Kidney (tissue), 14 donors: Measurements from ENCODE around the gene SCYGR8. TPM values are rescaled to one million over a fixed set of nuclear protein-coding genes. Genes with fewer than 3 reads are reported as not detected.

Experiments used
- DNase-seq, 5 donors: peaks; one replicate each; pipeline ENCODE4 v3.0.0-alpha.2; 2013 to 2020
- FAIRE-seq: peaks from 2 replicates; lab custom pipeline; 2012; peaks lifted over from hg19 to GRCh38; lab: Jason Lieb, UNC
- H3K27ac ChIP-seq, 2 donors: one replicate each; pipeline ENCODE4 v1.7.0; 2013; ENCODE audit warnings: low read depth in 2 of 2, low read length in 2 of 2, inconsistent platforms in 1 of 2
- H3K27me3 ChIP-seq: one replicate; pipeline ENCODE4 v1.7.1; 2013; ENCODE audit warnings: low read length, inconsistent platforms; ENCODE audit not compliant: control insufficient read depth, insufficient read depth
- H3K36me3 ChIP-seq, 3 donors: one replicate each; pipeline versions ENCODE4 v1.7.0 to v1.7.1; 2013; ENCODE audit warnings: low read length in 3 of 3, control low read depth in 1 of 3, inconsistent platforms in 1 of 3; ENCODE audit not compliant: insufficient read depth in 3 of 3, control insufficient read depth in 2 of 3
- H3K4me1 ChIP-seq, 3 donors: one replicate each; pipeline versions ENCODE4 v1.7.0 to v1.7.1; 2013; ENCODE audit warnings: low read length in 3 of 3, inconsistent platforms in 1 of 3, low read depth in 1 of 3; ENCODE audit not compliant: control insufficient read depth in 2 of 3, insufficient read depth in 2 of 3
- H3K4me3 ChIP-seq, 3 donors: one replicate each; pipeline versions ENCODE4 v1.7.0 to v1.8.1; 2013; ENCODE audit warnings: low read length in 3 of 3, control low read depth in 1 of 3, inconsistent platforms in 1 of 3
- H3K9ac ChIP-seq, 3 donors: one replicate each; pipeline versions ENCODE4 v1.7.0 to v1.7.1; 2013; ENCODE audit warnings: low read length in 3 of 3, control low read depth in 1 of 3, inconsistent platforms in 1 of 3
- H3K9me3 ChIP-seq, 3 donors: one replicate each; pipeline versions ENCODE4 v1.7.0 to v1.7.1; 2013; ENCODE audit warnings: low read length in 3 of 3, control low read depth in 1 of 3, inconsistent platforms in 1 of 3; ENCODE audit not compliant: control insufficient read depth in 2 of 3, insufficient read depth in 1 of 3
- intact Hi-C: fragments of 100-400 bp; cut with DNase I; formaldehyde crosslinking; loops from one replicate; pipeline ENCODE4 v1.11.1; 2022
- polyA plus RNA-seq: library from polyadenylated mRNA; stranded (reverse); fragments of 350-450 nt; fragmentation: Illumina TruSeq; extraction: RNeasy Lipid Tissue Mini Kit (QIAGEN cat#74804); gene quantifications from one replicate; pipeline ENCODE4 v1.2.3, GENCODE V29; 2014; ENCODE audit warnings: low read depth, low replicate concordance; ENCODE audit not compliant: insufficient read depth
- total RNA-seq: library from RNA; stranded (reverse); fragmentation: NEBNext Ultra II Directional; extraction: Animal tissue kit (Norgen Biotek cat#: 25700); gene quantifications from one replicate; pipeline ENCODE4 v1.2.1, GENCODE V29; 2021
- TF ChIP-seq, protein P1 (sequence below): IDR thresholded peaks from 3 replicates; pipeline ENCODE4 v1.5.1; 2012; ENCODE audit warnings: mild to moderate bottlenecking, moderate library complexity, borderline replicate concordance; ENCODE audit not compliant: insufficient read depth; ENCODE audit errors: extremely low read depth
- donor health status: control.
- donor health status: control.
- donor health status: control.
- donor health status: control.
- donor health status: control.
- donor health status: DM: yes; HTN: yes; CAD: no.
- donor health status: Normal renal cell carcinoma (clear cell type).

Gene SCYGR8
- total and polyA plus RNA-seq, 2 donors from 2014 or later: not detected

DNA sequence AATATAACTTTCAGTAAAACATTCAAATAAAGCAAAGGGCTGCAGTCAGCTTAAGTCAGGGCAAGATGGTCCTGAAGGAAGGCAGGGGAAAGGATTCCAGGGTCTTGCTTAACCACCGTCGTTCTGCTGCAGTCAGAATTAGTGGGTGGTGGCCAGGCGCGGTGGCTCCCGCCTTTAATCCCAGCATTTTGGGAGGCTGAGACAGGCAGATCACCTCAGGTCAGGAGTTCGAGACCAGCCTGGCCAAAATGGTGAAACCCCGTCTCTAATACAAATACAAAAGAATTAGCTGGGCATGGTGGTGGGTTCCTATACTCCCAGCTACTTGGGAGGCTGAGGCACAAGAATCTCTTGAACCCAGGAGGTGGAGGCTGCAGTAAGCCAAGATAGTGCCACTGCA lies 34.7 kb upstream of the SCYGR8 start:
- no peak for FAIRE-seq
- no peak overlapping the region for H3K9ac ChIP-seq
- no peak for DNase-seq
- H3K4me3 ChIP-seq: no peak overlapping the region
- intact Hi-C loops: no loop called here
- no peaks in the 10 kb centered on the region for H3K36me3 ChIP-seq
- TF ChIP-seq, protein P1, sequence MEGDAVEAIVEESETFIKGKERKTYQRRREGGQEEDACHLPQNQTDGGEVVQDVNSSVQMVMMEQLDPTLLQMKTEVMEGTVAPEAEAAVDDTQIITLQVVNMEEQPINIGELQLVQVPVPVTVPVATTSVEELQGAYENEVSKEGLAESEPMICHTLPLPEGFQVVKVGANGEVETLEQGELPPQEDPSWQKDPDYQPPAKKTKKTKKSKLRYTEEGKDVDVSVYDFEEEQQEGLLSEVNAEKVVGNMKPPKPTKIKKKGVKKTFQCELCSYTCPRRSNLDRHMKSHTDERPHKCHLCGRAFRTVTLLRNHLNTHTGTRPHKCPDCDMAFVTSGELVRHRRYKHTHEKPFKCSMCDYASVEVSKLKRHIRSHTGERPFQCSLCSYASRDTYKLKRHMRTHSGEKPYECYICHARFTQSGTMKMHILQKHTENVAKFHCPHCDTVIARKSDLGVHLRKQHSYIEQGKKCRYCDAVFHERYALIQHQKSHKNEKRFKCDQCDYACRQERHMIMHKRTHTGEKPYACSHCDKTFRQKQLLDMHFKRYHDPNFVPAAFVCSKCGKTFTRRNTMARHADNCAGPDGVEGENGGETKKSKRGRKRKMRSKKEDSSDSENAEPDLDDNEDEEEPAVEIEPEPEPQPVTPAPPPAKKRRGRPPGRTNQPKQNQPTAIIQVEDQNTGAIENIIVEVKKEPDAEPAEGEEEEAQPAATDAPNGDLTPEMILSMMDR: no peak
- no peaks in the 10 kb centered on the region for H3K4me1 ChIP-seq
- H3K27ac ChIP-seq: no peak overlapping the region
- no peaks in the 10 kb centered on the region for H3K27me3 ChIP-seq
- H3K9me3 ChIP-seq: no peaks in the 10 kb centered on the region

DNA sequence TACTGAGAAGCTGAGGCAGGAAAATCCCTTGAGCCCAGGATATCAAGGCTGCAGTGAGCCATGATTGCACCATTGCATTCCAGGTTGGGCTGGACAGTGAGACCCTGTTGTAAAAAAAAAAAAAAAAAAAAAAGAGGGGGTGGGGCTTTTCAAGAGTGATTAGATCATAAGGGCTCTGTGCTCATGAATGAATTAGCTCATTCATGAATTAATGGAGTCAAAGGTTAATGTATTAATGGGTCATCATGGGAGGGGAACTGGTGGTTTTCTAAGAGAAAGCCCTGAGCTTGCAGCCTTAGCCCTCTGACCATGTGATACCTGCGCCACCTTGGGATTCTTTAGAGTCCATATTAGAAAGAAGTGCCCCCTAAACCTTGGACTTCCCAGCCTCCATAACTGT lies 32.4 kb upstream of the SCYGR8 start:
- DNase-seq (no peak), FAIRE-seq (no peak)
- Histone ChIP-seq H3K4me3 (no peak overlapping the region), H3K27me3 (no peaks in the 10 kb centered on the region), H3K9me3 (no peaks in the 10 kb centered on the region), H3K4me1 (no peaks in the 10 kb centered on the region), H3K9ac (no peak overlapping the region), H3K36me3 (no peaks in the 10 kb centered on the region), H3K27ac (no peak overlapping the region)
- intact Hi-C loops: no loop called here
- TF ChIP-seq, protein P1: no peak

DNA sequence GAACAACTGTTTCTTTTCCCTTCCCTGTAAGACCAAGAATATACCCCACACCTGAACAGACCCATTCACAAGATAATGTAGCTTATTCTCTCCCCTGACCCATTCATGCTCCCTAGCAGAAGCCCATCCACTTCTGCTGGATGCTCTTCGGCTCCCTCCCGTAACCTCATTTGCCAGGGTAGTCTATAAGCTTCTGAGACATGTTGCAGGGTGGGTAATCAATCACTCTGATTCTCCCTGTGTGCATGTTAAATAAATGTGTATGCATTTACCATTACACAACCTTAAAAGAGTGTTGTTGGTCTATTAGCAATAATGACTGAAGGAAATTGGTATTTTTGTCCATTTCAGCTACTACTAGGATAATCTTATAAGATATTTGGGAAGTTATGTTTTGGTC lies 29.2 kb upstream of the SCYGR8 start:
- no peak overlapping the region for H3K4me3 ChIP-seq
- TF ChIP-seq, protein P1: no peak
- DNase-seq (no peak), FAIRE-seq (no peak)
- H3K9me3 ChIP-seq: no peaks in the 10 kb centered on the region
- no peak overlapping the region for H3K9ac ChIP-seq
- H3K36me3 ChIP-seq: no peaks in the 10 kb centered on the region
- no peaks in the 10 kb centered on the region for H3K4me1 ChIP-seq
- intact Hi-C loops: no loop called here
- H3K27me3 ChIP-seq: no peaks in the 10 kb centered on the region
- no peak overlapping the region for H3K27ac ChIP-seq
